ENCODE data around the gene TTC9.

Gene TTC9

GRCh38 chr14:70641548-70642302 lies at the start of gene TTC9:
TTC9 (plus strand) TSS chr14:70641916; CDS start chr14:70642130, 214 bp downstream.
- H3K27ac ChIP-seq: peak within 1 kb of the TSS; percentile 66
- peaks cover 85% of the 10 kb centered on the region for H3K27me3 ChIP-seq
- H3K4me3 ChIP-seq (ENCODE audit: low read depth in 1 of 2, low read length in 1 of 2): peak within 1 kb of the TSS; percentile 60 to 71
- H3K4me1 ChIP-seq (ENCODE audit: control insufficient read depth in 1 of 2, insufficient read depth in 1 of 2, low read depth in 1 of 2, low read length in 1 of 2): peaks cover 21 to 32% of the 10 kb centered on the region in 2 experiments
- TF ChIP-seq CTCF (IDR thresholded peaks at IDR 0.05): no peak
- no peaks in the 10 kb centered on the region for H3K36me3 ChIP-seq
- no peaks in the 10 kb centered on the region for H3K9me3 ChIP-seq

GRCh38 chr14:70594461-70594860 lies 47.3 kb upstream of the TTC9 start:
- H3K4me1 ChIP-seq (ENCODE audit: control insufficient read depth in 1 of 2, insufficient read depth in 1 of 2, low read depth in 1 of 2, low read length in 1 of 2): peaks cover 2 to 5% of the 10 kb centered on the region in 2 experiments
- H3K27me3 ChIP-seq: no peaks in the 10 kb centered on the region
- no peak overlapping the region for H3K4me3 ChIP-seq (ENCODE audit: low read depth in 1 of 2, low read length in 1 of 2)
- H3K9me3 ChIP-seq: no peaks in the 10 kb centered on the region
- no peak overlapping the region for H3K27ac ChIP-seq
- peaks cover 73% of the 10 kb centered on the region for H3K36me3 ChIP-seq
- TF ChIP-seq CTCF (IDR thresholded peaks at IDR 0.05): no peak

GRCh38 chr14:70595443-70596185 lies 46.1 kb upstream of the TTC9 start:
- no peak overlapping the region for H3K4me3 ChIP-seq (ENCODE audit: low read depth in 1 of 2, low read length in 1 of 2)
- no peaks in the 10 kb centered on the region for H3K9me3 ChIP-seq
- peaks cover 62% of the 10 kb centered on the region for H3K36me3 ChIP-seq
- no peaks in the 10 kb centered on the region for H3K27me3 ChIP-seq
- no peak for TF ChIP-seq CTCF (IDR thresholded peaks at IDR 0.05)
- peaks cover 10 to 11% of the 10 kb centered on the region in 2 experiments for H3K4me1 ChIP-seq (ENCODE audit: control insufficient read depth in 1 of 2, insufficient read depth in 1 of 2, low read depth in 1 of 2, low read length in 1 of 2)
- no peak overlapping the region for H3K27ac ChIP-seq

GRCh38 chr14:70597731-70598130 lies 44.0 kb upstream of the TTC9 start:
- no peak overlapping the region for H3K27ac ChIP-seq
- H3K27me3 ChIP-seq: peaks cover 13% of the 10 kb centered on the region
- H3K9me3 ChIP-seq: no peaks in the 10 kb centered on the region
- peaks cover 11 to 14% of the 10 kb centered on the region in 2 experiments for H3K4me1 ChIP-seq (ENCODE audit: control insufficient read depth in 1 of 2, insufficient read depth in 1 of 2, low read depth in 1 of 2, low read length in 1 of 2)
- no peak overlapping the region for H3K4me3 ChIP-seq (ENCODE audit: low read depth in 1 of 2, low read length in 1 of 2)
- peaks cover 40% of the 10 kb centered on the region for H3K36me3 ChIP-seq
- TF ChIP-seq CTCF (IDR thresholded peaks at IDR 0.05): no peak

GRCh38 chr14:70599345-70599744 lies 42.4 kb upstream of the TTC9 start:
- TF ChIP-seq CTCF (IDR thresholded peaks at IDR 0.05): no peak
- peak overlapping the region in 1 of 2 experiments; percentile 66 for H3K4me3 ChIP-seq (ENCODE audit: low read depth in 1 of 2, low read length in 1 of 2)
- H3K27me3 ChIP-seq: peaks cover 29% of the 10 kb centered on the region
- H3K9me3 ChIP-seq: no peaks in the 10 kb centered on the region
- H3K36me3 ChIP-seq: peaks cover 24% of the 10 kb centered on the region
- peaks cover 11 to 14% of the 10 kb centered on the region in 2 experiments for H3K4me1 ChIP-seq (ENCODE audit: control insufficient read depth in 1 of 2, insufficient read depth in 1 of 2, low read depth in 1 of 2, low read length in 1 of 2)
- H3K27ac ChIP-seq: no peak overlapping the region

Data from neutrophil (primary cell).